T-helper 17 cell (primary cell): ENCODE data around the gene DLK1. TPM values are rescaled to one million over a fixed set of nuclear protein-coding genes. Genes with fewer than 3 reads are reported as not detected.

Experiments
- ATAC-seq: fragments of 150-1000 bp; cut with Tn5 transposase; 2 replicates; pipeline ENCODE4 v1.10.0; 2021; ENCODE audit warnings: mild to moderate bottlenecking, moderate library complexity
- DNase-seq, 3 donors: peaks; one replicate each; pipeline versions ENCODE4 v3.0.0 to v3.0.0-alpha.2; 2020 to 2021
- H3K9me3 ChIP-seq: one replicate; pipeline ENCODE4 v1.7.0; 2013; ENCODE audit warnings: low read length, mild to moderate bottlenecking; ENCODE audit not compliant: control insufficient read depth, poor library complexity, severe bottlenecking
- H3K27ac Mint-ChIP-seq: one replicate; pipeline ENCODE4 v1.8.0; 2022; ENCODE audit warnings: mild to moderate bottlenecking, moderate library complexity, mixed read lengths
- H3K27me3 Mint-ChIP-seq: one replicate; pipeline ENCODE4 v1.8.0; 2022; ENCODE audit warnings: mixed read lengths
- H3K36me3 Mint-ChIP-seq: one replicate; pipeline ENCODE4 v1.8.0; 2022; ENCODE audit warnings: low read depth, mixed read lengths
- H3K4me1 Mint-ChIP-seq: one replicate; pipeline ENCODE4 v1.8.0; 2022; ENCODE audit warnings: mild to moderate bottlenecking, mixed read lengths
- H3K4me3 Mint-ChIP-seq: one replicate; pipeline ENCODE4 v1.8.0; 2022; ENCODE audit warnings: mild to moderate bottlenecking, moderate library complexity, mixed read lengths
- total RNA-seq, 4 donors: library from RNA in 2 of 4; stranded (reverse) in 2 of 4; gene quantifications; one replicate each; pipeline ENCODE4 v1.2.3 and lab custom pipeline; 2022 to 2026

DLK1 gene
- under 1 TPM in 1 of 2 donors, not detected in 1; 0.91 TPM for total RNA-seq
- total RNA-seq (lab: John Stamatoyannopoulos, UW): 0 to 0.81 reads per million in 2 donors

- H3K27ac Mint-ChIP-seq: no peak within 1 kb of the TSS
- ATAC-seq: no peak
- peaks cover 63% of the 10 kb centered on the region for H3K27me3 Mint-ChIP-seq
- H3K36me3 Mint-ChIP-seq: peaks cover 5% of the 10 kb centered on the region
- DNase-seq: no peak
- no peak within 1 kb of the TSS for H3K4me3 Mint-ChIP-seq
- H3K9me3 ChIP-seq: no peaks in the 10 kb centered on the region
- peaks cover 4% of the 10 kb centered on the region for H3K4me1 Mint-ChIP-seq
These were observed at the start of gene DLK1 for GRCh38 chr14:100726550-100727085. Gene DLK1, plus strand, starts transcription at chr14:100726892. Its CDS starts 177 bp downstream, at chr14:100727069.

GRCh38 chr14:100677152-100677551 is 49.5 kb upstream of the DLK1 start:
- no peaks in the 10 kb centered on the region for H3K9me3 ChIP-seq
- Mint-ChIP-seq H3K4me1 (peaks cover 6% of the 10 kb centered on the region), H3K27me3 (peaks cover 46% of the 10 kb centered on the region), H3K27ac (no peak overlapping the region), H3K4me3 (no peak overlapping the region), H3K36me3 (peaks cover 3% of the 10 kb centered on the region)
- ATAC-seq (no peak), DNase-seq (no peak)

GRCh38 chr14:100677554-100678468 is 48.9 kb upstream of the DLK1 start:
- Mint-ChIP-seq H3K27ac (no peak overlapping the region), H3K36me3 (peaks cover 3% of the 10 kb centered on the region), H3K4me3 (no peak overlapping the region), H3K27me3 (peaks cover 41% of the 10 kb centered on the region), H3K4me1 (peaks cover 6% of the 10 kb centered on the region)
- H3K9me3 ChIP-seq: no peaks in the 10 kb centered on the region
- DNase-seq (no peak), ATAC-seq (no peak)

- H3K9me3 ChIP-seq: no peaks in the 10 kb centered on the region
- ATAC-seq: no peak
- H3K27ac Mint-ChIP-seq: no peak overlapping the region
- H3K4me1 Mint-ChIP-seq: peaks cover 5% of the 10 kb centered on the region
- no peak for DNase-seq
- no peak overlapping the region for H3K4me3 Mint-ChIP-seq
- H3K36me3 Mint-ChIP-seq: peaks cover 3% of the 10 kb centered on the region
- peaks cover 34% of the 10 kb centered on the region for H3K27me3 Mint-ChIP-seq
These were observed 48.2 kb upstream of the DLK1 start for GRCh38 chr14:100678469-100678828.

- H3K4me3 Mint-ChIP-seq: no peak overlapping the region
- H3K27me3 Mint-ChIP-seq: peaks cover 27% of the 10 kb centered on the region
- no peaks in the 10 kb centered on the region for H3K9me3 ChIP-seq
- no peak for ATAC-seq
- no peaks in the 10 kb centered on the region for H3K36me3 Mint-ChIP-seq
- H3K4me1 Mint-ChIP-seq: no peaks in the 10 kb centered on the region
- no peak overlapping the region for H3K27ac Mint-ChIP-seq
- no peak for DNase-seq
These were observed 47.5 kb upstream of the DLK1 start for GRCh38 chr14:100679153-100679552.

- DNase-seq: no peak
- ATAC-seq: no peak
These were observed 46.8 kb upstream of the DLK1 start for GRCh38 chr14:100679707-100680438.

GRCh38 chr14:100680439-100681051 is 46.1 kb upstream of the DLK1 start:
- H3K9me3 ChIP-seq: no peaks in the 10 kb centered on the region
- H3K36me3 Mint-ChIP-seq: no peaks in the 10 kb centered on the region
- no peak overlapping the region for H3K27ac Mint-ChIP-seq
- H3K4me1 Mint-ChIP-seq: no peaks in the 10 kb centered on the region
- peaks cover 15% of the 10 kb centered on the region for H3K27me3 Mint-ChIP-seq
- no peak for ATAC-seq
- H3K4me3 Mint-ChIP-seq: no peak overlapping the region
- no peak for DNase-seq

More at GRCh38 chr14:100679707-100680438, 46.8 kb upstream of the DLK1 start:
- Mint-ChIP-seq H3K4me1 (no peaks in the 10 kb centered on the region), H3K27me3 (peaks cover 20% of the 10 kb centered on the region), H3K4me3 (no peak overlapping the region), H3K36me3 (no peaks in the 10 kb centered on the region), H3K27ac (no peak overlapping the region)
- no peaks in the 10 kb centered on the region for H3K9me3 ChIP-seq

GRCh38 chr14:100681111-100681510 is 45.6 kb upstream of the DLK1 start:
- Mint-ChIP-seq H3K4me3 (no peak overlapping the region), H3K27ac (no peak overlapping the region), H3K36me3 (no peaks in the 10 kb centered on the region), H3K27me3 (peaks cover 15% of the 10 kb centered on the region), H3K4me1 (no peaks in the 10 kb centered on the region)
- DNase-seq (no peak), ATAC-seq (no peak)
- H3K9me3 ChIP-seq: no peaks in the 10 kb centered on the region

- Mint-ChIP-seq H3K4me1 (no peaks in the 10 kb centered on the region), H3K36me3 (no peaks in the 10 kb centered on the region)
These were observed 43.9 kb upstream of the DLK1 start for GRCh38 chr14:100682749-100683148.

GRCh38 chr14:100683578-100683977 is 43.1 kb upstream of the DLK1 start:
- peaks cover 19% of the 10 kb centered on the region for H3K27me3 Mint-ChIP-seq
- ATAC-seq (no peak), DNase-seq (no peak)
- H3K36me3 Mint-ChIP-seq: no peaks in the 10 kb centered on the region
- no peak overlapping the region for H3K4me3 Mint-ChIP-seq
- no peaks in the 10 kb centered on the region for H3K9me3 ChIP-seq
- no peaks in the 10 kb centered on the region for H3K4me1 Mint-ChIP-seq
- no peak overlapping the region for H3K27ac Mint-ChIP-seq

More at GRCh38 chr14:100682749-100683148, 43.9 kb upstream of the DLK1 start:
- DNase-seq: no peak
- no peak for ATAC-seq
- peaks cover 18% of the 10 kb centered on the region for H3K27me3 Mint-ChIP-seq
- H3K4me3 Mint-ChIP-seq: no peak overlapping the region
- no peaks in the 10 kb centered on the region for H3K9me3 ChIP-seq
- H3K27ac Mint-ChIP-seq: no peak overlapping the region

GRCh38 chr14:100684154-100684553 is 42.5 kb upstream of the DLK1 start:
- Mint-ChIP-seq H3K27me3 (peaks cover 16% of the 10 kb centered on the region), H3K4me3 (no peak overlapping the region), H3K4me1 (no peaks in the 10 kb centered on the region), H3K27ac (no peak overlapping the region), H3K36me3 (no peaks in the 10 kb centered on the region)
- DNase-seq (no peak), ATAC-seq (no peak)
- no peaks in the 10 kb centered on the region for H3K9me3 ChIP-seq

- ATAC-seq (no peak), DNase-seq (no peak)
- H3K4me1 Mint-ChIP-seq: no peaks in the 10 kb centered on the region
- H3K27me3 Mint-ChIP-seq: peaks cover 9% of the 10 kb centered on the region
- H3K9me3 ChIP-seq: no peaks in the 10 kb centered on the region
- no peak overlapping the region for H3K4me3 Mint-ChIP-seq
- no peak overlapping the region for H3K27ac Mint-ChIP-seq
- H3K36me3 Mint-ChIP-seq: no peaks in the 10 kb centered on the region
These were observed 41.7 kb upstream of the DLK1 start for GRCh38 chr14:100684961-100685360.

GRCh38 chr14:100686858-100687257 is 39.8 kb upstream of the DLK1 start:
- H3K27ac Mint-ChIP-seq: no peak overlapping the region
- H3K36me3 Mint-ChIP-seq: no peaks in the 10 kb centered on the region
- H3K4me1 Mint-ChIP-seq: no peaks in the 10 kb centered on the region
- ATAC-seq: no peak
- no peak overlapping the region for H3K4me3 Mint-ChIP-seq
- DNase-seq: no peak
- peaks cover 9% of the 10 kb centered on the region for H3K27me3 Mint-ChIP-seq
- H3K9me3 ChIP-seq: no peaks in the 10 kb centered on the region
